GM18517 (cell line): ENCODE results near the gene OR51S1.
"Not testable (repeated sequence)": the region's sequence is repeated elsewhere in the genome, so short reads cannot be mapped to it uniquely, and the experiment has no call there.

Experiments used
- ATAC-seq: cut with Tn5 transposase; IDR thresholded peaks from one replicate; pipeline ENCODE4 v1.9.1; 2021; ENCODE audit warnings: mild to moderate bottlenecking, moderate library complexity; ENCODE audit not compliant: unreplicated experiment

The OR51S1 gene, protein sequence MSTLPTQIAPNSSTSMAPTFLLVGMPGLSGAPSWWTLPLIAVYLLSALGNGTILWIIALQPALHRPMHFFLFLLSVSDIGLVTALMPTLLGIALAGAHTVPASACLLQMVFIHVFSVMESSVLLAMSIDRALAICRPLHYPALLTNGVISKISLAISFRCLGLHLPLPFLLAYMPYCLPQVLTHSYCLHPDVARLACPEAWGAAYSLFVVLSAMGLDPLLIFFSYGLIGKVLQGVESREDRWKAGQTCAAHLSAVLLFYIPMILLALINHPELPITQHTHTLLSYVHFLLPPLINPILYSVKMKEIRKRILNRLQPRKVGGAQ

GRCh38 chr11:4848908-4849532, at the start of gene OR51S1:
Gene OR51S1 (minus strand): TSS chr11:4849208. CDS start chr11:4849208, 0 bp downstream.
- ATAC-seq = no peak

DNA sequence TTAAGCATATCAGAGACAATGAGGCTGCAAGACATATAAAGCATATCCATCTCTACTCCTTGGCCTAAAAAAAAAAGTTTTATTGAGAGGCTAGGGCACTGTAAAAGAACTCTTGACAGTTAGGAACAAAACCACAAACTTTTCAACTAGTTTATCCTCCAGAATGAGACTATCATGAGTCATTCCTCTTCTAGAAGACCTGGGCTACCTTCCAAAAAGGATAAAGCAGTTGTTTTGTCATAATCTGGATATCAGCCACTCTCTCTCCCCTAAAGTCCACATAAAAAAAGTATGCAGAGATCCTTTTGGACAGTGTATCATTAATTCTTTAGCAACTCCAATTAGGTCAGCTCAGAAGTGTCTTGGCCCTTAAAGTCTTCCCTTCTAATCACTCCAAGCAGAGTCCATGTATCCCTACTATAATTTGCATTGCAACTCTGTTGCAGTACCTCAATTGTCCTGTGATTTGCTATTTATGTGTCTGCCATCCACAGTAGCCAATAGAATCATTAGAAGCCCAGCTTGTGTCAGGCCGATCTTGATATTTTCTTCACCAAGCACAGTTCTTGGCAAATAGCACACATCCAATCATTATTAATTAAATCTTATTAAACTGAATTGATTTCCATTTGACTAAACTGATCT, 43.1 kb upstream of the OR51S1 start:
- ATAC-seq = no peak

DNA sequence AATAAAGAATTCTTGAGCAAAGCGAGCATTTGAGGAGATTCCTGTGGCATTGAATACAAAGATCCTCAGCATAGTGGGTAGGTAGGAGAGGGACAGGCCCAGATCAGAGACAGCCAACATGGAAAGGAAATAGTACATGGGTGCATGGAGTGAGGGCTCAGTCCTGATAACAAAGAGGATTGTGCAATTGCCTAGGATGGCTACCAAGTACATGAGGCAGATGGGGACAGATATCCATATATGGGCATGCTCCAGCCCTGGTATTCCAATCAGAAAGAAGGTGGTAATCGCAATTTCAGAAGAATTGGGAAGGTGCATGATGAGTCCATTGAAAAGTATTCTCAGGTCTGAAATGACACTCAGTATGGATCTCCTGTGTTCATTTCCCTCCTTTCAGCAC, 41.3 kb upstream of the OR51S1 start:
- ATAC-seq = no peak

DNA sequence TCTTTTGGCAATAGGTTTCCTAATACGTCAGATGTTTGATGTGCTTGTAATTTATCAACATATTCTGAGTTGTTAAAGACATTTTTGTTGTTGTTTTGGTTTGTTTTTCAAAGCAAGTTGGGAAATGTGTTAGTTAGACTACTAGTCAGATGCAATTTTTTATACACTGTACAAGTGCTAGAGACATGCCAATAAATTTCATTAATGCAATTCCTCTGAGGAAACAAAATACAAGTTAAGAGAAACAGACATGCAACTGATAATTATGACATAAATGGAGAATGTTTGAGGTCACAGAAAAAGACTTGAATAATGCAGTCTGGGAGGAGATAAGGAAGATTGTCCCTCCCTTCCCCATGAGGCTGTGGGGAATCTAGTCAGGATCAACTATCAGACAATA, 38.6 kb upstream of the OR51S1 start:
- ATAC-seq = no peak

DNA sequence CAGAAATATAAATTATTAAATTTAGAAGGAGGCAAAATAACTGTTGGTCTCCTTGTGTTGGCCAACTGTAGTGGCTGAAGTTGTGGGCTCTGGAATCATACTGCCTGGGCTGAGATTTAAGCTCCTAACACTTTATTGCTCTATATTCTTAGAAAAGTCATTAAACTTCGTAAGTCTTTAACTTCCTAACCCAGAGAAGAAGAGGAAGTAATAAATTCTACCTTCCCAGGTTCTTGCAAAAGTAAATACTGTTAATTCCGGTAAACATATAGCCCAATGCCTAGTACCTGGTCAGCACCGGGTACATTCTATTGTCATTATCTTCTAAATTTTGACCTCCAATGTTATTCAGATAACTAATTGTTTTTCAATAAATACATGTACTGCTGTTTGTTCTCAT, 37.2 kb upstream of the OR51S1 start:
- no peak for ATAC-seq

DNA sequence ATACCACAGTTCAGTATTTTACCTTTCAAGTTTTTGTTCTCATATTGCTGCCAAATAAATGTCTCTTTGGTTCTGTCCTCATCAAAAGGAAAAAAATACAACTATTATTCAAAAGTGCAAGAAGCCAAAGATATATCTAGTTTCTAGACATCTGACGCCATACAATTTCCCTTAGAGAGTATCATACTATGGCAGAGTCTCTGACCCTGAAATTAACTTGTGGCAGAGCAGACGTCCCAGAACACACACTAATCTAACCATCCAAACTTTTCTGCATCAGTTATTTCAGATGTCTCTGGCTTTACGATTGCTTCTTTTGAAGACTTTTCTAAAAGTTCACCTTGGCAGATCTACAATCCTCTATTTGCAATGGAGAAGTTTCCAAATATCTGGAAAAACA, 35.4 kb upstream of the OR51S1 start:
- no peak for ATAC-seq

GRCh38 chr11:4882543-4882942, 33.5 kb upstream of the OR51S1 start:
- ATAC-seq = no peak

DNA sequence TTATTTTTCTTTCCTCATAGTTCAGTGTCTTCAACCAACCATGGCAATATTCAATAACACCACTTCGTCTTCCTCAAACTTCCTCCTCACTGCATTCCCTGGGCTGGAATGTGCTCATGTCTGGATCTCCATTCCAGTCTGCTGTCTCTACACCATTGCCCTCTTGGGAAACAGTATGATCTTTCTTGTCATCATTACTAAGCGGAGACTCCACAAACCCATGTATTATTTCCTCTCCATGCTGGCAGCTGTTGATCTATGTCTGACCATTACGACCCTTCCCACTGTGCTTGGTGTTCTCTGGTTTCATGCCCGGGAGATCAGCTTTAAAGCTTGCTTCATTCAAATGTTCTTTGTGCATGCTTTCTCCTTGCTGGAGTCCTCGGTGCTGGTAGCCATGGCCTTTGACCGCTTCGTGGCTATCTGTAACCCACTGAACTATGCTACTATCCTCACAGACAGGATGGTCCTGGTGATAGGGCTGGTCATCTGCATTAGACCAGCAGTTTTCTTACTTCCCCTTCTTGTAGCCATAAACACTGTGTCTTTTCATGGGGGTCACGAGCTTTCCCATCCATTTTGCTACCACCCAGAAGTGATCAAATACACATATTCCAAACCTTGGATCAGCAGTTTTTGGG, 33.0 kb upstream of the OR51S1 start, which contains the start of gene OR51T1:
OR51T1 (plus strand) TSS at position 41 of the 641 bp plus-strand sequence; CDS start at position 41, 0 bp downstream.
- no peak for ATAC-seq

GRCh38 chr11:4881188-4881587, 32.2 kb upstream of the OR51S1 start:
- no peak for ATAC-seq

DNA sequence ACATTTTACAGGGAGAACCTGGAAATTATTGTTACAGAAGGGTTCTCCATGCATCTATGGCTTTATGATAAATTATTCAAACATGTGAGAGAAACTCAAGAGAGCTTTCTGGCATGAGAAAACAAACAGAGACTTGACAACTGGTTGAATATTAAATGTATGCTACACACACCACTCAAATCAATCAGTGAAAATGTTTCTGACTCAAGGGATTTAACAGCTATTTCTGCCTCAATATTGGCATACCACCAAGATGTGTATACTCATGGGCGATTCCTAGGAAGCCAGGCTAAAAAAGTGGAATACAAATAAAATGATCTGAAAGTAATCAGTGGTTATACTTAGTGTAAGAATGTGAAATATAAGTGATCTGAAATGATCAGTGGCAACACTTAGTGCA, 16.8 kb upstream of the OR51S1 start:
- ATAC-seq = no peak

- no peak for ATAC-seq
Observed at GRCh38 chr11:4863876-4864275, 14.9 kb upstream of the OR51S1 start.

GRCh38 chr11:4862447-4863236, 13.6 kb upstream of the OR51S1 start:
- no peak for ATAC-seq

DNA sequence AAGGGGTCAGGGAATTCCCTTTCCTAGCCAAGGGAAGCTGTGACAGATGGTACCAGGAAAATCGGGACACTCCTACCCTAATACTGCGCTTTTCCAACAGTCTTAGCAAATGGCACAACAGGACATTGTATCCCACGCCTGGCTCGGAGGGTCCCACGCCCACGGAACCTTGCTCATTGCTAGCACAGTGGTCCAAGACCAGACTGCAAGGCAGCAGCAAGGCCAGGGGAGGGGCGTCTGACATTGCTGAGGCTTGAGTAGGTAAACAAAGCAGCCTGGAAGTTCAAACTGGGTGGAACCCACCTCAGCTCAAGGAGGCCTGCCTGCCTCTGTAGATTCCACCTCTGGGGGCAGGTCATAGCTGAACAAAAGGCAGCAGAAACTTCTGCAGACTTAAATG, 5.3 kb upstream of the OR51S1 start:
- not testable (repeated sequence) for ATAC-seq

DNA sequence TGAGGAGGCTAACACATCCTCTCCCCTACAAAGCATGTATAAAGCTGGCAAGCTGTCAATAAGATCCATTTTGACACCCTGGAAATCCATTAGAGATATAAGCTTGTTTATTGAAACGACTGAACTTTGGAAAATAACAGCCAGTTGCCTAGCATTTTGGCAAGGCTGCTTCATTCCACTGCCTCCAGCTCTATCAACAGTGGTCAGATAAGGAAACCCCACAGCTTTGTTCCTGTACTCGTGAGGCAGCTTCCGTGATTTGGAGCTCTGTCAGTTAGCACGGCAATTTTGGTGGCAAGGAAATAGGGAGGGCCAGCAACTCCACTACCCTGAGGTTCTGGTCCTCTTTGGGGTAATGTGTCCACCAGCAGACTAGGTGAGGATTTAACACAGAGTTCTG, 2.0 kb upstream of the OR51S1 start:
- ATAC-seq = no peak

- no peak for ATAC-seq
Observed at GRCh38 chr11:4839851-4840549, 9.0 kb downstream of the OR51S1 start.

- no peak for ATAC-seq
Observed at GRCh38 chr11:4830909-4831308, 18.1 kb downstream of the OR51S1 start.

DNA sequence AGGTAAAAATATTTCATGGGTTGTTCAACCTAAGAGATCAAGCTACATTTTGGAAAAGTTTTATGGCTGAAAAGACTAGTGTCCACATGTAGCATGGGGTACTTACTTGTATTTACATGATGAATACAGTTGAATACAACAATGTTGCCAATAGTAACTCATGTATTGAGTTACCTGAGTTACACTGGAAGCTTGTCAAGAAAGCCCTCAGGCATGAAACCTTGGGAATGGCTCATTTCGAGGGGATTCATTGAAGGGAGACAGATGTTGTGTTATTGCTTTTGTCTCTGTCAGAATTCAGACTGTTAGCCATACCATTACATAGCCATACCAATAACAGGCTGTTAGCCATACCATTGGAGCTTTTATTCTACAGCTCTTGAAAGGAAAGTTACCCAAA, 18.7 kb downstream of the OR51S1 start:
- ATAC-seq = no peak

- no peak for ATAC-seq
Observed at GRCh38 chr11:4826425-4826824, 22.6 kb downstream of the OR51S1 start.

GRCh38 chr11:4825132-4825531, 23.9 kb downstream of the OR51S1 start:
- ATAC-seq = no peak

- ATAC-seq = no peak
Observed at GRCh38 chr11:4821021-4821420, 28.0 kb downstream of the OR51S1 start, which contains the start of gene OR51F2. Gene OR51F2 (plus strand): TSS chr11:4821321. CDS start chr11:4821422, 101 bp downstream.
